ENCODE results near the gene NCKAP5.

GRCh38 chr2:133426791-133427190, 141.5 kb downstream of the NCKAP5 start:
- TF ChIP-seq SUZ12 (IDR thresholded peaks at IDR 0.05; ENCODE audit: extremely low read depth, insufficient read depth, insufficient read length) (no peak), YY1 (IDR thresholded peaks at IDR 0.05; ENCODE audit: insufficient read depth, insufficient read length) (no peak)

Data from NT2/D1 (cell line).